Sigmoid colon (tissue), 7 donors: Measurements from ENCODE around the gene PTGER1. TPM values are rescaled to one million over a fixed set of nuclear protein-coding genes. Genes with fewer than 3 reads are reported as not detected.

Source experiments
- DNase-seq: peaks from one replicate; pipeline ENCODE4 v3.0.0-alpha.2; 2019
- H3K27ac ChIP-seq, 4 donors: fragments of 200-600 bp; sonication (generic); one replicate each; pipeline ENCODE4 v1.5.1; 2016 to 2019; ENCODE audit warnings: mild to moderate bottlenecking in 1 of 4
- H3K27me3 ChIP-seq, 3 donors: fragments of 200-600 bp; sonication (generic); one replicate each; pipeline ENCODE4 v1.5.1; 2019; ENCODE audit warnings: mild to moderate bottlenecking in 1 of 3
- H3K36me3 ChIP-seq, 4 donors: fragments of 200-600 bp; sonication (generic); one replicate each; pipeline ENCODE4 v1.5.1; 2016 to 2019
- H3K4me1 ChIP-seq, 4 donors: fragments of 200-600 bp; sonication (generic); one replicate each; pipeline ENCODE4 v1.5.1; 2017 to 2019
- H3K4me3 ChIP-seq, 4 donors: fragments of 200-600 bp; sonication (generic); one replicate each; pipeline ENCODE4 v1.5.1; 2017 to 2019; ENCODE audit warnings: mild to moderate bottlenecking in 2 of 4, moderate library complexity in 1 of 4
- H3K9me3 ChIP-seq, 4 donors: fragments of 200-600 bp in 3 of 4; sonication (generic) in 3 of 4; one replicate each; pipeline versions ENCODE4 v1.5.1 to v1.6.1; 2013 to 2019
- EP300 ChIP-seq, 4 donors: sonication (generic); formaldehyde crosslinking; IDR thresholded peaks; one replicate each; pipeline ENCODE4 v1.6.1; 2017; ENCODE audit warnings: antibody characterized with exemption in 4 of 4
- POLR2A ChIP-seq, 2 donors: fragments of 450-650 bp; IDR thresholded peaks; one replicate each; pipeline ENCODE4 v1.6.1; 2016; ENCODE audit warnings: antibody characterized with exemption in 2 of 2, mild to moderate bottlenecking in 2 of 2, moderate library complexity in 2 of 2
- POLR2AphosphoS5 ChIP-seq, 4 donors: sonication (generic); formaldehyde crosslinking; IDR thresholded peaks; one replicate each; pipeline ENCODE4 v1.6.1; 2017; ENCODE audit warnings: antibody characterized with exemption in 4 of 4
- WGBS, 2 donors: extraction: QIAGEN DNeasy Blood & Tissue Kit; methylation state at CpG; one replicate each; pipeline ENCODE4 v1.1.7; 2013; 5-methylcytosine and 5-hydroxymethylcytosine counted together
- intact Hi-C: fragments of 100-400 bp; cut with DNase I; formaldehyde crosslinking; loops from one replicate; pipeline ENCODE4 v1.15.1; 2023
- polyA plus RNA-seq, 3 donors: library from polyadenylated mRNA; stranded (reverse); fragments of 200-250 nt; gene quantifications; one replicate each; pipeline ENCODE4 v1.2.3, GENCODE V29; 2013
- total RNA-seq, 4 donors: library from RNA; depleted of rRNA; stranded (reverse); fragments of >200 nt; gene quantifications; one replicate each; pipeline ENCODE4 v1.1.0, GENCODE V29; 2016
- TF ChIP-seq, protein P1 (sequence below), 4 experiments: fragments of 450-650 bp in 3 of 4; fragments of 200-600 bp in 1 of 4; IDR thresholded peaks; one replicate each; pipeline ENCODE4 v1.5.1; 2016 to 2019; ENCODE audit warnings: antibody characterized with exemption in 4 of 4, mild to moderate bottlenecking in 3 of 4, moderate library complexity in 2 of 4
- donor health status: healthy with polysubstance abuse.
- donor health status: Bipolar disorder and iron deficiency.
- donor health status: healthy.

PTGER1 gene
- total and polyA plus RNA-seq, 7 donors = 0.54 to 0.71 (median 0.67) TPM; not detected in 4

DNA sequence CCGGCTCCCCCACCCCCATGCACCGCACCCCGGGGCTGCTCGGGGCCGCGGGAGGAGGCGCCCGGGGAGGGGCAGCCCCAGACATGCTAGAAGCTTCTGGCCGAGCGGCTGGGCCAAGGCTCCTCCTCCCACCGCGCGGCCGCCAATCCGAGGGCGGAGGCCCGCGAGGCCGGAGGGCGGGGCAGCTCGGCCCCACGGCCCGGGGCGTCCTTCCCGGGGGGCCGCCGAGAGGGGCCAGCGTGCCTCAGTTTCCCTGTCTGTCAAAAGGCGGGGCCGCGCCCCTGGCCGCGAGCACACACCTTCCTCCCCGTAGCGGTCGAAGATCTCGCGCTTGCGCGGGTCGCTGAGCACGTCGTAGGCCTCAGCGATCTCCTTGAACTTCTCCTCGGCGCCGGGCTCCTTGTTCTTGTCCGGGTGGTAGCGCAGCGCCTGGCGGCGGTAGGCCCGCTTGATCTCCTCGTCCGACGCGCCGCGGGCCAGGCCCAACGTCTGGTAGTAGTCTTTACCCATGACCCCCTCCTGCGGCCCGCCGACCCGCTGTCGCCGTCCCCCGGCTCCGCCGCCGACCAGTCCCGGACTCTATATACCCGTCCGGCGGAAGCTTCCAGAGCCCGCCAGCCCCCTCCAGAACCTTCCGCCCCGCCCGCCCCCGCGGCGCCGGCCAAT, 42.8 kb upstream of the PTGER1 start, which contains the start of gene DNAJB1:
Gene DNAJB1, minus strand, starts transcription at position 558 of the 666 bp plus-strand sequence. Its CDS starts 48 bp downstream, at position 510.
- Histone ChIP-seq H3K36me3 (peaks cover 17 to 32% (median 29%) of the 10 kb centered on the region in 4 donors), H3K4me3 (peak within 1 kb of the TSS; percentile 93 to 98 (median 96)), H3K4me1 (peaks cover 0 to 42% (median 32%) of the 10 kb centered on the region in 4 donors), H3K27ac (peak within 1 kb of the TSS; percentile 99 to 100 (median 100)), H3K27me3 (no peaks in the 10 kb centered on the region), H3K9me3 (no peaks in the 10 kb centered on the region)
- TF ChIP-seq POLR2A (IDR thresholded peaks at IDR 0.05) = peak; percentile 95 to 97
- TF ChIP-seq EP300 (IDR thresholded peaks at IDR 0.05) = peak in 1 of 4 donors; percentile 39
- TF ChIP-seq POLR2AphosphoS5 (IDR thresholded peaks at IDR 0.05) = peak; percentile 99
- TF ChIP-seq, protein P1, sequence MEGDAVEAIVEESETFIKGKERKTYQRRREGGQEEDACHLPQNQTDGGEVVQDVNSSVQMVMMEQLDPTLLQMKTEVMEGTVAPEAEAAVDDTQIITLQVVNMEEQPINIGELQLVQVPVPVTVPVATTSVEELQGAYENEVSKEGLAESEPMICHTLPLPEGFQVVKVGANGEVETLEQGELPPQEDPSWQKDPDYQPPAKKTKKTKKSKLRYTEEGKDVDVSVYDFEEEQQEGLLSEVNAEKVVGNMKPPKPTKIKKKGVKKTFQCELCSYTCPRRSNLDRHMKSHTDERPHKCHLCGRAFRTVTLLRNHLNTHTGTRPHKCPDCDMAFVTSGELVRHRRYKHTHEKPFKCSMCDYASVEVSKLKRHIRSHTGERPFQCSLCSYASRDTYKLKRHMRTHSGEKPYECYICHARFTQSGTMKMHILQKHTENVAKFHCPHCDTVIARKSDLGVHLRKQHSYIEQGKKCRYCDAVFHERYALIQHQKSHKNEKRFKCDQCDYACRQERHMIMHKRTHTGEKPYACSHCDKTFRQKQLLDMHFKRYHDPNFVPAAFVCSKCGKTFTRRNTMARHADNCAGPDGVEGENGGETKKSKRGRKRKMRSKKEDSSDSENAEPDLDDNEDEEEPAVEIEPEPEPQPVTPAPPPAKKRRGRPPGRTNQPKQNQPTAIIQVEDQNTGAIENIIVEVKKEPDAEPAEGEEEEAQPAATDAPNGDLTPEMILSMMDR (IDR thresholded peaks at IDR 0.05) = no peak
- intact Hi-C loops = no loop called here
- DNase-seq = peak; percentile 92
- 0 to 1% methylated on average over 82 of the region's 82 CpGs for WGBS, 2 donors

DNA sequence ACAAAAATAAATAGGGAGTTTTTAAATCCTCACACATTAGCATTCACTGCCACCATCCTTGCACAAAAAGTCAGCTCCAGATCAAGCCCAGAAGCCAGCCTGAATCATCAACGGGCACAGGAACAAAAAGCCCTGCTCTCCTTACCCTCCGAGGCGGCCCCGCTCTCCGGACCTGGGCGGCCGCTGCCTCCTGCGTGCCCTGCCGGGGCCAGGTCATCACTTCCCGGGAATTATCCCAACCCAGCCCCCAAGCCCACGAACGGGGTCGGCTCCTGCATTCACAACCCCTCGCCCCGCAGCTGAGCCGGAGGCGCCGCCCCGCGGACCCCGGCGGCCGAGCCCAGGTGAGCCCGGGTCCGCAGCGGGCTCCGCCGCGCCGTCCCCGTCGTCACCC, 42.3 kb upstream of the PTGER1 start:
- Histone ChIP-seq H3K4me1 (peaks cover 0 to 42% (median 32%) of the 10 kb centered on the region in 4 donors), H3K4me3 (peak overlapping the region; percentile 93 to 98 (median 96)), H3K36me3 (peaks cover 17 to 32% (median 29%) of the 10 kb centered on the region in 4 donors), H3K27me3 (no peaks in the 10 kb centered on the region), H3K27ac (peak overlapping the region; percentile 99 to 100 (median 100)), H3K9me3 (no peaks in the 10 kb centered on the region)
- WGBS, 2 donors = 1% methylated on average over 32 of the region's 32 CpGs
- intact Hi-C loops = no loop called here
- no peak for DNase-seq
- TF ChIP-seq POLR2A (IDR thresholded peaks at IDR 0.05) (no peak), POLR2AphosphoS5 (IDR thresholded peaks at IDR 0.05) (no peak), EP300 (IDR thresholded peaks at IDR 0.05) (no peak)
- TF ChIP-seq, protein P1 (IDR thresholded peaks at IDR 0.05) = no peak

DNA sequence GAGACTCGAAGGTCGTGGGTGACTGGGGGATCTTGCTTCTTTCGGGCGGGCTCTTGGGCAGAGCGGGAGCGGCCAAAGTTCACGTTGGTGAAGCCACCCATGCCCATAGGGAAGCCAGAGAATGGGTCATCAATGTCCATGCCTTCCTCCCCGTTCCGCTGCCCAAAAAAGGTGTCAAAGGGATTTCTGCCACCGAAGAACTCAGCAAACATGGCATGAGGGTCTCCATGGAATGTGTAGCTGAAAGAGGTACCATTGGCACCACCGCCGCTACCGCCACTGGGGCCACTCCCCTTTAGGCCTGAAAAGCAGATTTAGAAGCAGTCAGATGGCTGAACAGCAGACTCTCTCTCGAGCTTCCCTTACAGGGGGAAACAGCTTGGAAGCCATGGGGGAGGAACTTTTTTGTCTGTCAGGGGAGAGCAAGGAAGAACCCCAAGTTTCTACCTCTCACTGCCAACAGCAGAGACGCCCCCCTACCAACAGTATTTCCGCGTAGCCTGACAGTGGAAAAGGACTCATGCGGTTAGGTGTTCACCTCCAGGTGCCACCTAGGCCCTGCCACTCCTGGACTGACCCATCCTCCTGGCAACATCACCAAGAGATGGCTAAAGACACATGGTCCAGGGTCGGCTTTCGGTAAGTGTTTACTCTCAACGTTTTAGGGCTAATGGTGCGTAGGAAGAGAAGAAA, 41.7 kb upstream of the PTGER1 start:
- DNase-seq = no peak
- H3K27ac ChIP-seq = peak overlapping the region; percentile 99 to 100 (median 100)
- H3K27me3 ChIP-seq = no peaks in the 10 kb centered on the region
- TF ChIP-seq POLR2AphosphoS5 (IDR thresholded peaks at IDR 0.05) (no peak), EP300 (IDR thresholded peaks at IDR 0.05) (no peak), POLR2A (IDR thresholded peaks at IDR 0.05) (no peak)
- TF ChIP-seq, protein P1 (IDR thresholded peaks at IDR 0.05) = no peak
- H3K36me3 ChIP-seq = peaks cover 17 to 32% (median 29%) of the 10 kb centered on the region in 4 donors
- intact Hi-C loops = no loop called here
- H3K4me3 ChIP-seq = peak overlapping the region; percentile 93 to 98 (median 96)
- 4 to 26% methylated on average over 22 of the region's 22 CpGs for WGBS, 2 donors
- peaks cover 0 to 42% (median 32%) of the 10 kb centered on the region in 4 donors for H3K4me1 ChIP-seq
- no peaks in the 10 kb centered on the region for H3K9me3 ChIP-seq

DNA sequence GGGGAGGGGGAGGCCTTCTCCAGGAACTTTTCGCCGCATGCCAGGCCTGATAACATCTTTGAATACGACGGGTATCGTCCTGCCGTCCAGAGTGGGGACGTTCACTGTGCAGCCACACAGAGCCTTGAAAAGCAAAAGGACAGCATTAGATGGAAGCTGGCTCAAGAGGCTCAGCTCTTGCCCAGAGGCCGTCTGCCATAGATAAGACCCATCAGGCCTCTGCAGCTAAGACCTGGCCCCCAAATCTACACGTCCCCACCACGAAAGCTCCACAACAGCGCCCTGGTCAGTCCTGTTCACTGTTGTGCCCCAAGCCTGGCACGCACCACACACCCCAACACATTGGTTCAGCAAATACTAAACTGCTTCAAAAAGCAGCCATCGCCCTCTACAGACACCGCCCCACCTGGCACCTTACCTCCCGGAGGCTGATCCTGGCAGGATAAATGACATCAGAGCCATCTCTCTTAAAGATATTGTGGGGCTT, 40.9 kb upstream of the PTGER1 start:
- 35 to 70% methylated on average over 15 of the region's 15 CpGs for WGBS, 2 donors
- Histone ChIP-seq H3K27me3 (no peaks in the 10 kb centered on the region), H3K36me3 (peaks cover 17 to 32% (median 29%) of the 10 kb centered on the region in 4 donors), H3K4me3 (peak overlapping the region; percentile 93 to 98 (median 96)), H3K9me3 (no peaks in the 10 kb centered on the region), H3K4me1 (peaks cover 0 to 42% (median 35%) of the 10 kb centered on the region in 4 donors), H3K27ac (peak overlapping the region in 3 of 4 donors; percentile 99 to 100 (median 100))
- no peak for DNase-seq
- TF ChIP-seq POLR2AphosphoS5 (IDR thresholded peaks at IDR 0.05) (no peak), POLR2A (IDR thresholded peaks at IDR 0.05) (no peak), EP300 (IDR thresholded peaks at IDR 0.05) (no peak)
- TF ChIP-seq, protein P1 (IDR thresholded peaks at IDR 0.05) = no peak
- intact Hi-C loops = no loop called here
